ENCODE results near the gene DRC3.
A peak's percentile ranks its signal among the peaks of the same experiment; 100 is the strongest.
"Not testable (repeated sequence)": the region's sequence is repeated elsewhere in the genome, so short reads cannot be mapped to it uniquely, and the experiment has no call there.

DRC3 gene

GRCh38 chr17:17994271-17995069 lies 21.8 kb downstream of the DRC3 start:
- DNase-seq: peak; percentile 13 to 18

DNA sequence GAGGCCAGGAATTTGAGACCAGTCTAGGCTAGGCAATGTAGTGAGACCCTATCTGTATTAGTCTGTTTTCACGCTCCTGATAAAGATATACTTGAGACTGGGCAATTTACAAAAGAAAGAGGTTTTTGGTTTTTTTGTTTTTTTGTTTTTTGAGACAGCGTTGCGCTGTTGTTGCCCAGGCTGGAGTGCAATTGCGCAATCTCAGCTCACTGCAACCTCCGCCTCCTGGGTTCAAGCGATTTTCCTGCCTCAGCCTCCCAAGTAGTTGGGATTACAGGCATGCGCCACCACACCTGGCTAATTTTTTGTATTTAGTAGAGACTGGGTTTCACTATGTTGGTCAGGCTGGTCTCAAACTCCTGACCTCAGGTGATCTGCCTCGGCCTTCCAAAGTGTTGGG lies 23.2 kb downstream of the DRC3 start:
- DNase-seq: not testable (repeated sequence)

DNA sequence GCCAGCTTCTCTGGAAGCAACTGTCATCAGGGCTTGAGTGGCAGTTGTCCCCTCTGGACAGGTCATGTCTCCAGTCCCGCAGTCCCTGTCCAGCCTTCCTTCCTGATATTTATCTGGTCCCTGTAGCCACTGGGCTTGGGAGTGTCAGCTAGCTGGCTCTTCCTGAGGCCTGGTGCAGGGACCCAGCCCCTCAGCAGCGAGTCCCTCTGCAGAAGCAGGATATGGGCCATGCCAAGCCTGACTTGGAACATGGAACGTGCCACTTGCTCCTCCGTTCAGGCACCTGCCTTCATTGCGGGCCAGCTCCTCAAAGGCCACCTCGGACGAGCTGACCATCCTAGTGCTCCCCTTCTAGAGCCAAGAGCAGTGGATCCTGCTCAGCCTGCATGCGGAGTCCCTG lies 26.3 kb downstream of the DRC3 start:
- DNase-seq: no peak

DNA sequence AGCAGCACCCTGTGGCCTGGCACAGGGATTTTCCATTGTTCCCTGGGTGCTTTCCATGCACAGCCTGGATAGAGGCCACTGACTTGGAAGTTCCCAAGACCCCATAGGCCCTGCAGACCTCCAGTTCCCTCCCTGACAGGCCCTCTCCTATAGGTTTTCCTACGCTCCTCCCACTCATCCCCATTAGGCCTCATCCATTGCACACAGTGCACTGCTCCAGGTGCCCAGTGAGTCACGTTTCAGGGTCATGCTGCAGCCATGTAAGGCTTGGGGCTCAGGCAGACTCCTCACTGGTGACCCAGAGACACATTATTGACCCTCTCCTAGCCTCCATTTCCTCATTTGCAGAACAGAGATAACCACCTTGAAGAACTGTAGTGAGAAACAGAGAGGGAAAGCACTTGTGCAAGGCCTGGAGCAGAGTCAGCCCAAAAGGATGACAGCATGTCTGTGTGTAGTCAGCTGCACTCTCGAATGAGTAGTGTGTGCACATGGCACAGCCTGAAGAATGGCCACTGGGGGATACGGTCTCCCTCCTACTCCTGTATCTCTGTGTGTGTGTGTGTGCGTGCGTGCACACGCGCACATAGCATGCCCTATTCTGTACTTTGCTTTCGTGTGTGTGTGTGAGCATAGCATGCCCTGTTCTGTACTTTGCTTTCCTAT lies 26.8 kb downstream of the DRC3 start:
- DNase-seq: no peak

GRCh38 chr17:18000030-18000408 lies 27.4 kb downstream of the DRC3 start:
- no peak for DNase-seq

DNA sequence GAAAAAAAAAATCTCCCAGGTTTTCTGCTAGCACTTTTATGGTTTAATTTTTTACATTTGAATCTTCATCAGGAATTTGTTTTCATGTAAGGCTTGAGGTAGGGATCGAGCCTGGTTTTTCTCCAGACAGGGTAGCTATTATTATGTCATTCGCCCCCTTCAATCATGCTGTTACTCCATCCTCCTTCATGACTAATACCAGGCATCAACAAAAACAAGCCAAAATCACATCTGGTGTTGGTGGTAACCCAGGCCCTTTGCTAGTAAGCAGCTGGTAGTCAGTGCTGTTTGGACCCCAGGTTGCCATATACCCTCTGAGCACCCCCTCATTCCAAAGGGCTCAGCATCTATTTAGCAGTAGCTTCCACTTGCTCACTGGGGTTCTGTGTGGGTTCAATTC lies 29.5 kb downstream of the DRC3 start:
- no peak for DNase-seq

GRCh38 chr17:18004345-18004744 lies 31.7 kb downstream of the DRC3 start:
- no peak for DNase-seq

DNA sequence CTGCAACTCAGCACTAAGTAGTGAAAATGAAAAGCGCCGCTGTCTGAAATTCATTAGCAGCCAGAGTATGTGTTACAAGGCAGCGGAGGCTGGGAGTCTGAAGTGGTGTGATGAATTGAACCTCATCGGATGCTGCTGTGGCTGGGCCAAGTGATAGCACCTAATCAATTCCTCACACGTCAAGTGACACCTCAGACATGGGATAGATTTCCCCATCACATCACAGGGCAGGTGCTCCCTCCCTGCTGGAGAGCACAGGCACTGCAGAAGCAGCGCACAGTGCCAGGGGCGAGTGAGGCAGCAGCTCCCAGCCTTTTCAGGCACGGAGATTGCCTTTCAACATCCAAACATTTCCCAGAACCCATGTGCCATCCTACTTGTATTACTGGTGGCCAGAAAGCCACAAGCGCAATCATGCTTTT lies 32.2 kb downstream of the DRC3 start:
- DNase-seq: no peak

- DNase-seq: no peak
Observed at GRCh38 chr17:18005496-18005895, 32.8 kb downstream of the DRC3 start.

GRCh38 chr17:18006495-18007239 lies 34.0 kb downstream of the DRC3 start:
- DNase-seq: no peak

DNA sequence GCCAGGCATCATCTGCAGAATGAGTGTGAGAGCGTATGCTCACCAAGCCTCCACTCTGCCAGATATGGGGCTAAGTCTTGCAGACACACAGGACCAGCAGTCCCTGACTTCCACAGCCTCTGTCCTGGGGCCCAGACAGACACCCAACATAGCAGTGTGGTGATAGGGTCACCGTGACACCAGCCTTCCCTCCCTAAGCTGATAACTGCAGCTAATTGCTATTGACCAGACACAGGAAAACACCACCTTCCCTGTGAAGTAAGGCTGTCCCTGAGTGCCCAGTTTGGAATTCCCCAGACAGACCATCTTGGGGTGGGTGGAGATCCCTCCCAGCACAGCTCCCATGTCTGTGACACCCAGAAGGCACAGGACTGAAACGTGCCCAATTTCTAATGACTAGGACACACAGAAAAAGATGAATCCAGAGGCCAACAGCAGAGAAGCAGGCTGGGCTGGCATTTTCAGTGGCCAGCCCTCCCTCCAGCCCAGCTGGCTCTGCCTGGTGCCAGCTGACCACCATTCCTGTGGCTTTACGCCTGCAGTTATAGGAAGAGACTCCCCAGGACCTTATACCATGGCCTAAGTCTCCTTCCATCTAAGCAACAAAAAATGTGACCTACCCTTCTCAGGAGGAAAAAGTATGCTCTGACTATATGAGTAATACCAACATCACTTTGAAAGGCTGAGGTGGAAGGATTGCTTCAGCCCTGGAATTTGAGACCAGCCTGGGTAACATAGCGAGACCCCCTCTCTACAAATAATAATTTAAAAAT lies 36.0 kb downstream of the DRC3 start:
- no peak for DNase-seq

DNA sequence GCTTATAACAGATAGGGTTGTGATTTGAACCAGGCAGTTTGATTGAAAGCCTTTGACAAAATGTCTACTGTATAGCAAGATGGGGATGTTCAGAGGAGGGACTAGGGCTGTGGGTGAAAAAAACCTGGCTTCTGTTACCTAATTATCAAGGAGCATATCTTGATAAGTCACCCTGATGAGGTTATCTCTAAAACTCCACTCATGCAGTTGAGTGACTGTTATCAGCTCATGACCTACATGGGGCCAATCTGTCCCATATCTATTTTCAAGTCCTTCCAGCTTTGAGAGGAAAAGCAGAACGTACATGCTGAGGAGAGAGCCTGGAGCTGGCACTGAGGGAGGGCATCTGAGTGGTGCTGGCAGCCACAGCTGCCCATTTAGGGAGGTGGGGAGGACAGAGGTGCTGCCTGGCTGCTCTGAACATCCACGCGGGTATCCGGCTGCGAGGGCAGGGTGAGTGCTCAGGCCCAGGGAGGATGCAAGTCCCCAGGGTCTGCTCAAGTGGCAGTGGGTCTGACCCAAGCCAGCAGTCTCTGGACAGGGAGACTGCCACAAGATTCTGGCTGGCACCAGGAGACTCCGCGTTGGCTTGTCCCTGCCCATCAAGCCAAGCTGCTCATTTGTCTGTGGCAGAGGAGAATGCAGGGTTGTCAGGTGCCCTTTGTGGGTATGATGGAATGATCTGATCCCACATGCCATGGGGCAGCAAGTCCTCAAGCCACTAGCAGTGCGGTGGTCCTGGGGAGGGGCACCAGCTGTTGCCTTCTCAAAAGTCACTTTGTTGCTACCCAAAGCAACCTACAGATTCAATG lies 37.2 kb downstream of the DRC3 start:
- no peak for DNase-seq

GRCh38 chr17:18011286-18011685 lies 38.6 kb downstream of the DRC3 start:
- no peak for DNase-seq

DNA sequence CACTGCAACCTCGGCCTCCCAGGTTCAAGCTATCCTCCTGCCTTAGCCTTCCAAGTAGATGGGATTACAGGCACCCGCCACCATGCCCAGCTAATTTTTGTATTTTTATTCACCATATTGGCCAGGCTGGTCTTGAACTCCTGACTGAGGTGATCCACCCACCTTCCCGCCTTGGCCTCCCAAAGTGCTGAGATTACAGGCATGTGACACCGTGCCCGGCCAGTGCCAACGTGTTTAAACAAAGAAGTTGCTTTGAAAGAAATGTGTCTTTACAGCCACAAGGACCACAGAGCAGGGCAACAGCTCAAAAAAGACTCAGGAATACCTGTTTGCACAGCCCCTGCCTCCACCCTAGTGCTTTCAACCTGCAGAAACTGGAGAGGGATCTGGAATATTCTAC lies 41.3 kb downstream of the DRC3 start:
- no peak for DNase-seq

- DNase-seq: no peak
Observed at GRCh38 chr17:18015593-18015992, 42.9 kb downstream of the DRC3 start.

- no peak for DNase-seq
Observed at GRCh38 chr17:18016426-18016825, 43.8 kb downstream of the DRC3 start.

DNA sequence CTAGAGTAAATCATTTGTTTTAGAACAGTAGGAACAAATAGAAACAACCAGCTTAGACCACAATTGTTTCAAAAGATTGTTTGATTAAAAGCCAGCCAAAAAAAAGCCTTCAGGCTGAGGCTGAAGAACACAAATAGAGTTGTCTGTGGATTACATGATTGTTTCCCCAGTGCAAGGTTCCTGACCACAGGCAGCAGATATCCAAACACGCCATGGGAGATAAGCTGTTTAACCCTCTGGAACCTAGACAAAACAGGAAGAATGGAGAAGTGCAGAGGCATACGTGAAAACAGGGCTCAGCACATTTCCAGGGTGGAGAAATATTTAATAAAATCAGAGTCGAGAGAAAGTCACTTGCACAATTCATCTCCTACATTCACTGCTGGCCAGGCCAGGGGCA lies 45.3 kb downstream of the DRC3 start:
- DNase-seq: no peak

GRCh38 chr17:18018411-18018921 lies 45.8 kb downstream of the DRC3 start:
- no peak for DNase-seq

- no peak for DNase-seq
Observed at GRCh38 chr17:18019838-18020154, 47.1 kb downstream of the DRC3 start.

- no peak for DNase-seq
Observed at GRCh38 chr17:18020971-18021370, 48.3 kb downstream of the DRC3 start.

DNA sequence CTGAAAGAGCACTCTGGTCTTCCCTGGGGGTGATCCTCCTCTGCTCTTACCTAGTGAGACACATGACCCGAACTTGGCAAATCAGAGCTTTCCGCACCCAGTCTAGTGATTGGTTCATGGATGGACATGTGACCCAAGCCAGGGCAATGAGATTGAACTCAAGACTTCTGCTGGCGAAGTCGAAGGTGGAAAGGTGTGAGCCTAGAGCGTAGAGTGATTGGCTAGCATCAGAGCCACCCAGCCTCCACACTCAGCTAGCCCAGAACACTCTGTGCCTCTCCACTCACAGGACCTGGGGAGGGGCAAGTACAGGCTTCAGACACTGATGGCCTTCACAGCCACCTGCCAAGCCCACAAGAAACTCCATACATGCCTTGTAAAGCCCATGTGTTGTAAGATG lies 48.7 kb downstream of the DRC3 start:
- DNase-seq: no peak
